B cell (primary cell): ENCODE measurements around the gene TSPAN5. TPM values are rescaled to one million over a fixed set of nuclear protein-coding genes. Genes with fewer than 3 reads are reported as not detected.
A peak's percentile ranks its signal among the peaks of the same experiment; 100 is the strongest.

Experiments
- ATAC-seq: fragments of 200-7000 bp; cut with Tn5 transposase; one replicate; pipeline ENCODE4 v1.10.0; 2021; ENCODE audit warnings: low read depth, mild to moderate bottlenecking, moderate number of reproducible peaks, moderate library complexity
- CTCF ChIA-PET: fragments of 350-600 bp; sonication (Branson Sonifier 250); formaldehyde crosslinking; loops from one replicate; lab custom pipeline; 2021; ENCODE audit warnings: antibody characterized with exemption, inconsistent platforms; lab: Charles Lee
- POLR2A ChIA-PET: fragments of 350-600 bp; sonication (Branson Sonifier 250); formaldehyde crosslinking; loops from one replicate; lab custom pipeline; 2021; ENCODE audit warnings: antibody characterized with exemption; lab: Charles Lee
- DNase-seq: peaks from one replicate; pipeline ENCODE4 v3.0.0; 2013
- H2AFZ ChIP-seq: 2 replicates; pipeline ENCODE4 v1.6.1; 2012; ENCODE audit warnings: mild to moderate bottlenecking, low read depth, low read length; ENCODE audit not compliant: insufficient read depth, poor library complexity, severe bottlenecking
- H3K27ac ChIP-seq, 2 donors: 1 replicate in 1 of 2; 2 replicates in 1 of 2; pipeline ENCODE4 v1.5.1; 2012 to 2013; ENCODE audit warnings: low read length in 2 of 2, mild to moderate bottlenecking in 2 of 2, moderate library complexity in 1 of 2
- H3K27me3 ChIP-seq, 4 experiments: fragments of 200-600 bp in 1 of 4; sonication (generic) in 1 of 4; replicated peaks in 1 of 4; 1 replicate in 2 of 4; 2 replicates in 2 of 4; pipeline versions ENCODE4 v1.6.1 to v1.7.0; 2013 to 2016; ENCODE audit warnings: low read length in 3 of 4, mild to moderate bottlenecking in 2 of 4, mixed read lengths in 1 of 4, moderate library complexity in 1 of 4; ENCODE audit not compliant: insufficient read depth in 4 of 4, control insufficient read depth in 3 of 4; ENCODE audit errors: control extremely low read depth in 1 of 4
- H3K36me3 ChIP-seq, 2 experiments: replicated peaks in 1 of 2; 1 replicate in 1 of 2; 2 replicates in 1 of 2; pipeline versions ENCODE4 v1.6.1 to v1.7.1; 2013; ENCODE audit warnings: low read length in 1 of 2; ENCODE audit not compliant: insufficient read depth in 2 of 2, control insufficient read depth in 1 of 2; ENCODE audit errors: control extremely low read depth in 1 of 2, extremely low read depth in 1 of 2
- H3K4me1 ChIP-seq, 2 donors: fragments of 200-600 bp in 1 of 2; sonication (generic) in 1 of 2; 1 replicate in 1 of 2; 2 replicates in 1 of 2; pipeline versions ENCODE4 v1.5.1 to v1.6.1; 2013 to 2017; ENCODE audit warnings: low read length in 2 of 2; ENCODE audit not compliant: control insufficient read depth in 2 of 2, insufficient read depth in 2 of 2
- H3K4me2 ChIP-seq: replicated peaks from 2 replicates; pipeline ENCODE3; 2012; ENCODE audit warnings: mild to moderate bottlenecking, low read depth, low read length; ENCODE audit not compliant: poor library complexity, severe bottlenecking
- H3K4me3 ChIP-seq, 5 experiments: fragments of 200-600 bp in 1 of 5; sonication (generic) in 1 of 5; 1 replicate in 3 of 5; 2 replicates in 2 of 5; pipeline versions ENCODE4 v1.5.1 to v1.7.0; 2011 to 2016; ENCODE audit warnings: low read length in 4 of 5, mild to moderate bottlenecking in 4 of 5, low read depth in 2 of 5, control low read depth in 1 of 5, moderate library complexity in 1 of 5; ENCODE audit not compliant: insufficient read depth in 1 of 5; ENCODE audit errors: control extremely low read depth in 1 of 5, extremely low read depth in 1 of 5
- H3K79me2 ChIP-seq: fragments of 200-600 bp; sonication (generic); one replicate; pipeline ENCODE4 v1.6.0; 2016; ENCODE audit warnings: low read length; ENCODE audit not compliant: control insufficient read depth, insufficient read depth
- H3K9ac ChIP-seq: fragments of 200-600 bp; sonication (generic); 2 replicates; pipeline ENCODE4 v1.6.1; 2017; ENCODE audit warnings: mild to moderate bottlenecking, low read length, moderate library complexity
- H3K9me3 ChIP-seq, 3 donors: one replicate each; pipeline versions ENCODE4 v1.6.1 to v1.7.1; 2013; ENCODE audit warnings: low read length in 2 of 3; ENCODE audit not compliant: control insufficient read depth in 2 of 3, insufficient read depth in 1 of 3; ENCODE audit errors: control extremely low read depth in 1 of 3
- H4K20me1 ChIP-seq: 2 replicates; pipeline ENCODE4 v1.6.0; 2012; ENCODE audit warnings: mild to moderate bottlenecking, low read length; ENCODE audit not compliant: insufficient read depth, control insufficient read depth, poor library complexity, severe bottlenecking
- H3K27ac Mint-ChIP-seq: one replicate; pipeline ENCODE4 v1.8.0; 2021; ENCODE audit warnings: mixed read lengths
- H3K27me3 Mint-ChIP-seq: one replicate; pipeline ENCODE4 v1.8.0; 2021; ENCODE audit warnings: mixed read lengths
- H3K4me1 Mint-ChIP-seq: one replicate; pipeline ENCODE4 v1.8.0; 2021; ENCODE audit warnings: mixed read lengths
- H3K4me3 Mint-ChIP-seq: one replicate; pipeline ENCODE4 v1.8.0; 2021; ENCODE audit warnings: mixed read lengths
- H3K9me3 Mint-ChIP-seq: one replicate; pipeline ENCODE4 v1.8.0; 2022; ENCODE audit warnings: mixed read lengths; ENCODE audit not compliant: insufficient read depth
- EZH2 ChIP-seq: IDR thresholded peaks from 2 replicates; pipeline ENCODE4 v1.6.1; 2012; ENCODE audit warnings: borderline replicate concordance, low read depth, mild to moderate bottlenecking, moderate library complexity, low read length; ENCODE audit not compliant: insufficient read depth, poor library complexity, severe bottlenecking
- WGBS: methylation state at CpG from one replicate; pipeline ENCODE4 v1.1.5; 2013; ENCODE audit warnings: missing lambda C conversion rate; ENCODE audit not compliant: insufficient coverage; 5-methylcytosine and 5-hydroxymethylcytosine counted together
- intact Hi-C: fragments of 100-400 bp; cut with micrococcal nuclease; formaldehyde crosslinking; loops from one replicate; pipeline ENCODE4 v1.10.0; 2022
- polyA plus RNA-seq: library from polyadenylated mRNA; depleted of rRNA; stranded (reverse); fragments of >200 nt; gene quantifications from 2 replicates; pipeline ENCODE4 v1.2.3, GENCODE V29; 2012
- total RNA-seq, 2 donors: library from RNA; stranded (reverse); fragments of 120-200 nt in 1 of 2; gene quantifications; 1 replicate in 1 of 2; 2 replicates in 1 of 2; pipeline versions ENCODE4 v1.2.3 to v1.2.4, GENCODE V29; 2013 to 2022
- TF ChIP-seq, protein P1 (sequence below): fragments of 200-600 bp; IDR thresholded peaks from one replicate; pipeline ENCODE4 v1.8.0; 2022; ENCODE audit warnings: antibody characterized with exemption, mild to moderate bottlenecking

The TSPAN5 gene
- total and polyA plus RNA-seq, 2 donors (not counting 1 experiment from before 2014, with no cell fraction given) = 2.6 to 5.3 TPM

DNA sequence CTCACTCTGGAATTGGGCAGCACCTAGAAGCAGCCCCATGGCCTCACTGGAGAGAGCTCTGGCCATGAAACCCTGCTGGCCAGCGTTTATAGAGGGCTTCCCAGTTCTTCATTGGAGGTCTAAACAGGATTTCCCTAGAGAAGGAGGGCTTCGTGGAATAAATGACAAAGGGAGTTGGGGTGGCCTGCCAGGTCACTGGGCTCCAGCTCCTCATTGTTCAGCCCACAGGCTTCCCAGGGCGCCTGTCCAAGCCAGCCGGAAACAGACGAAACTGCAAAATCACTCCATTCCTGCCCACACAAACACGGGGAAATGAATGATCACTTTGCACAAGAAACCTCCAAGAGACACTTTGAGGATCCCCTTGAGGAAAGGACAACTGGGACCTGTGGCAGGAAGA, 189.7 kb downstream of the TSPAN5 start:
- 57% methylated on average over 5 of the region's 6 CpGs for WGBS

DNA sequence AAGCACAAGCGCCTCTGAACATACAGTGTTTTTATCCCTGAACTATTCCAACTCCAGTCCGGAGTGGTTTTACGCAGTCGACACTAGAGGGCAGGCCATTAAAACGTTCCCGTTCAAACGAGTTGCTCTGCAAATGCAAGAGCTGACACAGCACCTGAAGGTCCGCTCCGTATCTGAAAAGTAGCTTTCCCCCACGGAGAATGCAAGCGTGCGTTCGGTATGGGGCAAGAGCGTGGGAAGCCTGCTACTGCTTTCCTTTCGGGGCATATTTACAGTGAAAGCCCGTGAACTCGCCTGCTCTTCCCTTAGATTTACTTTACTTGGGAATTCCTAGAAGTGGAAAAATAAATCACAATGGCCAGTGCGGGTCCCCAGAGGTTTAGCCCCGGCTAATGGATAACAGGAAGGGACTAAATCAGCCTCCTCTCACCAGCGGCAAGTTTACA, 190.8 kb downstream of the TSPAN5 start:
- H2AFZ ChIP-seq = peak overlapping the region; percentile 79
- DNase-seq (peak; percentile 79), ATAC-seq (peak; percentile 87)
- Mint-ChIP-seq H3K27me3 (peaks cover 4% of the 10 kb centered on the region), H3K27ac (peak overlapping the region; percentile 16), H3K9me3 (no peaks in the 10 kb centered on the region), H3K4me1 (peaks cover 8% of the 10 kb centered on the region), H3K4me3 (peak overlapping the region; percentile 79)
- H3K4me1 ChIP-seq = peaks cover 6 to 7% of the 10 kb centered on the region in 2 donors
- no peaks in the 10 kb centered on the region for H3K36me3 ChIP-seq
- H3K79me2 ChIP-seq = no peaks in the 10 kb centered on the region
- no peaks in the 10 kb centered on the region for H3K9me3 ChIP-seq
- ChIA-PET CTCF (interaction anchor here (0.6 to 2.8 kb wide), 49 partner anchors 8 to 995 kb away, joined by 3 to 33 read pairs (median 4); partner anchors contain the start of genes EIF4E, METAP1 and TSPAN5), POLR2A (interaction anchor here (0.7 kb wide), 1 partner anchor 464 kb away, joined by 3 read pairs; no protein-coding TSS in a partner anchor)
- H4K20me1 ChIP-seq = no peaks in the 10 kb centered on the region
- intact Hi-C loops = loop anchor here (1.0 to 2.0 kb wide), 5 partner anchors 317 to 995 kb away; no protein-coding TSS in a partner anchor
- 2% methylated on average over 17 of the region's 20 CpGs for WGBS
- peak overlapping the region; percentile 54 for H3K9ac ChIP-seq
- H3K4me2 ChIP-seq = peak overlapping the region; percentile 75
- no peak overlapping the region for H3K27ac ChIP-seq
- TF ChIP-seq, protein P1, sequence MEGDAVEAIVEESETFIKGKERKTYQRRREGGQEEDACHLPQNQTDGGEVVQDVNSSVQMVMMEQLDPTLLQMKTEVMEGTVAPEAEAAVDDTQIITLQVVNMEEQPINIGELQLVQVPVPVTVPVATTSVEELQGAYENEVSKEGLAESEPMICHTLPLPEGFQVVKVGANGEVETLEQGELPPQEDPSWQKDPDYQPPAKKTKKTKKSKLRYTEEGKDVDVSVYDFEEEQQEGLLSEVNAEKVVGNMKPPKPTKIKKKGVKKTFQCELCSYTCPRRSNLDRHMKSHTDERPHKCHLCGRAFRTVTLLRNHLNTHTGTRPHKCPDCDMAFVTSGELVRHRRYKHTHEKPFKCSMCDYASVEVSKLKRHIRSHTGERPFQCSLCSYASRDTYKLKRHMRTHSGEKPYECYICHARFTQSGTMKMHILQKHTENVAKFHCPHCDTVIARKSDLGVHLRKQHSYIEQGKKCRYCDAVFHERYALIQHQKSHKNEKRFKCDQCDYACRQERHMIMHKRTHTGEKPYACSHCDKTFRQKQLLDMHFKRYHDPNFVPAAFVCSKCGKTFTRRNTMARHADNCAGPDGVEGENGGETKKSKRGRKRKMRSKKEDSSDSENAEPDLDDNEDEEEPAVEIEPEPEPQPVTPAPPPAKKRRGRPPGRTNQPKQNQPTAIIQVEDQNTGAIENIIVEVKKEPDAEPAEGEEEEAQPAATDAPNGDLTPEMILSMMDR = peak; percentile 72
- no peak for TF ChIP-seq EZH2
- H3K27me3 ChIP-seq = peaks cover 0 to 3% (median 0%) of the 10 kb centered on the region in 4 experiments
- H3K4me3 ChIP-seq = peak overlapping the region; percentile 1 to 55 (median 37)

More for the DNA sequence above, 189.7 kb downstream of the TSPAN5 start:
- no peaks in the 10 kb centered on the region for H3K9me3 Mint-ChIP-seq
- Histone ChIP-seq H4K20me1 (no peaks in the 10 kb centered on the region), H3K79me2 (no peaks in the 10 kb centered on the region), H3K36me3 (no peaks in the 10 kb centered on the region), H3K4me1 (peaks cover 6 to 7% of the 10 kb centered on the region in 2 donors), H3K9me3 (no peaks in the 10 kb centered on the region), H3K4me2 (no peak overlapping the region), H2AFZ (no peak overlapping the region), H3K9ac (no peak overlapping the region), H3K4me3 (no peak overlapping the region), H3K27me3 (peaks cover 0 to 3% (median 0%) of the 10 kb centered on the region in 4 experiments), H3K27ac (no peak overlapping the region)
- no peak overlapping the region for H3K4me3 Mint-ChIP-seq
- CTCF ChIA-PET = interaction anchor here (0.7 to 2.8 kb wide), 13 partner anchors 9 to 994 kb away, joined by 3 to 33 read pairs (median 8); no protein-coding TSS in a partner anchor
- peaks cover 4% of the 10 kb centered on the region for H3K27me3 Mint-ChIP-seq
- intact Hi-C loops = no loop called here
- ATAC-seq = no peak
- peaks cover 8% of the 10 kb centered on the region for H3K4me1 Mint-ChIP-seq
- no peak for DNase-seq
- no peak overlapping the region for H3K27ac Mint-ChIP-seq
- POLR2A ChIA-PET = interaction anchor here (0.6 kb wide), 1 partner anchor 17 kb away, joined by 3 read pairs; no protein-coding TSS in a partner anchor
- TF ChIP-seq EZH2 = no peak
- TF ChIP-seq, protein P1 = no peak
